ENCODE results near the gene ARSD.

DNA sequence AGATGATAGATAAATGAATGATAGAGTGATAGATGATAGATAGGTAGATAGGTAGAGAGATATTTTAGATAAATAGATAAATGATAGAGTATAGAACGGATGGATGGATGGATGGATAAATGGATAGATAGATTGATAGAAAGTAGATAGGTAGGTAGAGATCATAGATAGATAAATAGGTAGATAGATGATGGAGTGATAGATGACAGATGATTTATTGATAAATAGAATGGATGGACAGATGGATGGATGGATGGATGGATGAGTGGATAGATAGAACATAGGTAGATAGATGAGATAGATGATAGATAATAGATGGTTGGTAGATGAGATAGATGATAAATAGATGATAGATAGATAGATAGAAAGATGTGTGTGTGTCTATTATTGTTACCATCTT lies 49.5 kb downstream of the ARSD start:
- no peak for TF ChIP-seq EZH2 (IDR thresholded peaks at IDR 0.05)
- TF ChIP-seq EGR1 (IDR thresholded peaks at IDR 0.05; ENCODE audit: low read depth) = no peak
- TF ChIP-seq POLR2A (IDR thresholded peaks at IDR 0.05; ENCODE audit: borderline replicate concordance, extremely low read depth, insufficient read depth, insufficient read length) = no peak
- TF ChIP-seq EZH2phosphoT487 (IDR thresholded peaks at IDR 0.05; ENCODE audit: borderline replicate concordance) = no peak
- no peak for TF ChIP-seq SIN3A (IDR thresholded peaks at IDR 0.05; ENCODE audit: low read depth)
- TF ChIP-seq CTCF (IDR thresholded peaks at IDR 0.05 in 2 of 3, conservative IDR thresholded peaks at IDR 0.05 in 1 of 3; ENCODE audit: borderline replicate concordance in 1 of 3, insufficient read depth in 1 of 3, low read depth in 2 of 3, low read length in 2 of 3) = no peak
- no peak for TF ChIP-seq CEBPB (IDR thresholded peaks at IDR 0.05; ENCODE audit: low read depth)
- TF ChIP-seq ZNF274 (IDR thresholded peaks at IDR 0.05; ENCODE audit: low read depth, low read length) = no peak
- TF ChIP-seq SP1 (IDR thresholded peaks at IDR 0.05; ENCODE audit: low read depth) = no peak

All from HCT116 (cell line).